ENCODE data around the gene TRAPPC2L.

The TRAPPC2L gene

DNA sequence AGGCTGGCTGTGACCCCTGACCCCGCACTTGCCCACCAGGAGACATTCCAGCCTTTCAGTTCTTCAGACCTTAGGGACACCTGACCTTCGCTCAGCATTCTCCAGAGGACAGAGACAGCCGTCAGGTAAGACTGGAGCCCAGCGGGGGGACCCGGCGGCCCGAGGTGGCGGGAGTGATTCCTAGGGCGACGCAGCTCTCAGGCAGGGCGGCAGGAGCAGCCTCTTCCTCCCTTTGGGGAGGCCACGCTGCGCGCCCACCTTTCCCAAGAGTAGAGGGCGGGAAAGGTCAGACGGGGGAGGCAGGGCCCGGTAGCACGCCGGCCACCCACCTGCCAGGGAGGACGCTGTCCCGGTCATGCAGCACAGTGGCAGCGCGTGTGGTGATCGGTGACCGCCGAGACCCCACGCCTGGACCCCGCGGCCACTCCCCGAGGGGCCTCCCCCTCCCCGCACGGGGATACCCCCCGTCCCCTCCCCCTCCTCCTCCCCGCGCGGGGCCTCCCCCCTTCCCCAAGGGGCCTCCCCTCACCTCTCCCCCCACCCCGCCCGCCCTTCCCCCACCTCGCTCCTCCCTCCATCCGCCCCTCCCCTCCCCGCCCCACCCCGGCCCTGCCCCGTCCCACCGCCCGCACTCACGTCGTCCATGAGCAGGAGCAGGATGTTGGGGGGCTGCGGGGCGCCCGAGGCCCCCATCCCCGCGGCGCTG is 652 bp upstream of the TRAPPC2L start:
- in situ Hi-C loops (cut with MboI; ENCODE audit: low sequenced_read_pairs), result no loop called here

DNA sequence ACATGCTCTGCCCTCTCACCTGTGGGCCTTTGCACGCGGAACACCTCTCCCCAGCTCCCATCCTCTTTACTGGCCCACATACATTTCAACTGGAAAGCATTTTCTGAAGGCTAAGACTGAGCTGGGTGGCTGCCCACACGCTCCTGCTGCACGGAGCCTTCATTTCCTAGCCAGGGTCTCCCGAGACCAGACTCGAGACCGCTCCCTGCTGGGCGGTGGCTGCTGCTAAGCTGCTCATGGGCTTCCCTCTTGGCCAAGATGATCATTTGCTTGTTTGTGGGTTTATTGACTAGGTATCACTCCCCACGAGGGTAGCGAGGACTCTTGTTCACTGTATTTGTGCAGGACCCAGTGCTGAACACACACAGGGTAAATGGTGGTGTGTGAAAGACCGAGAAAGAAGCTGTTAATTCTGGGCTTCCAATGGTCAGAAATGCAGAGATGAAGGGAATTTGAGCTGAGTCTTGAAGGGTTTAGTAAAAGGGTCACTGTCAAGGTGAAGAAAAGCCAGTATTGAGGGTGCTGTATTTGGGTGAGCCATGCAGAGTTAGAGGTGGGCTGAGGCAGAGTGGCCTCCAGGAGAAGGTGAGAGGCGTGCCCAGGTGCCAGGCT is 907 bp downstream of the TRAPPC2L start:
- in situ Hi-C loops (cut with MboI; ENCODE audit: low sequenced_read_pairs), result no loop called here

DNA sequence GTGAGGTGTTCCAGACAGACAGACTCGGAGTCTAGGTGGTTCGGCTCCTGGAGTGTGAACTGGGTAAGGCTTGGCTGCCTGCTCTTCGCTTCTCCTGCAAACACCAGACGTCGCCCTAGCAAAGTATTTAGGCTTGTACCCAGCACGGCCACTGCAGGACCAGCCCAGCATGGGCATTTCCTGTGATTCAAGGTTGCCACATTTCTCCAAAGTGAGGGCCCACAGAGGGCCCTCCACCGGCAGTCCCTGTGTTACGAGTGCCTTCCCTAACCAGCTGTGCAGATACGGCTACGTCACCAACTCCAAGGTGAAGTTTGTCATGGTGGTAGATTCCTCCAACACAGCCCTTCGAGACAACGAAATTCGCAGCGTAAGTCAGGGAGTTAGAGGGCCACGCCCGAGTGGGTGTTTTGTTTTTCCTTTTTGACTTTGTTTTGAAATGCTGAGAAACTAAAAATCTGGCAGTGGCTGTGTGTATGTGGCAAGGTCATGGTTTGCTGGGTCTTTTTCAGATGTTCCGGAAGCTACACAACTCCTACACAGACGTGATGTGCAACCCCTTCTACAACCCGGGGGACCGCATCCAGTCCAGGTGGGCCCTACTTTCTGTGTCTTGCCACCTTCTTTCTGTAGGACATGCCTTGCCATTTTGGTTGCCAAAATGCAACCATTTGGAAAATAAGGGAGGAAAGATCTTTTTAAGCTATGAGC is 2.6 kb downstream of the TRAPPC2L start:
- in situ Hi-C loops (cut with MboI; ENCODE audit: low sequenced_read_pairs), result no loop called here

DNA sequence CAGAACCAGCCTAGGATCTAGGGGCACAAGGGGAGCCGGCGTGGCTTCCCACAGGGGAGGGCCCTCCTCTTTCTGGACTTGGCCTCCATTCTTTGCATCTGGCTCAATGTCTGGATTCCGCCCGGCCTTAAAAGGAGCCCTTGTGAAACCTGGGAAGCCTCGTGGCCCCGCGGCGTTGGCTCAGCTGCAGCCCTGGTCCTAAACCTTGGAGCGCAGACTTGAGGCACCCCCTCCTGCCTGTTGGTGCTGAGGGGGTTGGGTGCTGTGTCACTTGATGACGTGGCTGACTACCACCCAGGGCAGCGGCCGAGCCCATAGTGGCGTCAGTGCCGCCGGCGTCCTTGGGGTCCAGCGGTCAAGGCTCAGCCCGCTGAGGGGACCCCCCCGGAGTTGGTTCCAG is 4.4 kb downstream of the TRAPPC2L start:
- in situ Hi-C loops (cut with MboI; ENCODE audit: low sequenced_read_pairs), result no loop called here

DNA sequence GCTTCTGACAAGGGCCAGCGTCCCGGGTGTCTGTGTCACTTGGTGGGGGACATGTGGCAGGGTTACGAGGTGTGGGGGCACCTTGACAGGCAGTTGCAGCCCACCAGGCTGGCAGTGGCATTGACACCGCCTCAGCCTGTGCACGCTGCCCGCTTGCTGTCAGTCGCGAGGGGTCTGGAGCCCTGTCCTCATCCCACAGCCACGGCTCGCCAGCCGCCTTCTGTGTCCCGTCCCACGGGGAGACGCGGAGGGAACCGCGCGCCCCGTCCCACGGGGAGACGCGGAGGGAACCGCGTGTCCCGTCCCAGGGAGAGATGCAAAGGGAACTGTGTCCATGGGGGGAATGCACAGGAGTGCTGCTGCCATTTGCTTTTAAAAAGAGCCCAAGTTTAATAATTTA is 6.0 kb downstream of the TRAPPC2L start:
- in situ Hi-C loops (cut with MboI; ENCODE audit: low sequenced_read_pairs), result no loop called here

DNA sequence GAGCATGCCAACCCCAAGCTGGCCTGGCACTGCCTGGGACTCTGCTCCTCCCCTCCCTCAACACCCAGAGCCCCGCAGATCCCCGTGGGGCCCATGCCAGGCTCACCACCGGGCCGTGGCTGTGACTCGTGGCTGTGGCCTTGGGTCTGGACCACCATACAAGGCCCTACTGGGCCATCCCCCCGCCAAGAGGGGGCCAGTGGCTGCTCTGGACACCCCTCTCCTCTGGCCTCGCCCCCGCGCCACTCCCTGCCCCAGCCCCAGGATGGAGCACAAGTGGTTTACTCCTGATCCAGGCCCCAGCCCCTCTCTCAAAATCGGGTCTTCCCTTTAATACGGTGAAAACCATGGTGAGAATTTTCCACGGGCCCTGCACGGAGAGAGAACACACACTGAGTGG is 6.5 kb downstream of the TRAPPC2L start:
- in situ Hi-C loops (cut with MboI; ENCODE audit: low sequenced_read_pairs), result no loop called here

DNA sequence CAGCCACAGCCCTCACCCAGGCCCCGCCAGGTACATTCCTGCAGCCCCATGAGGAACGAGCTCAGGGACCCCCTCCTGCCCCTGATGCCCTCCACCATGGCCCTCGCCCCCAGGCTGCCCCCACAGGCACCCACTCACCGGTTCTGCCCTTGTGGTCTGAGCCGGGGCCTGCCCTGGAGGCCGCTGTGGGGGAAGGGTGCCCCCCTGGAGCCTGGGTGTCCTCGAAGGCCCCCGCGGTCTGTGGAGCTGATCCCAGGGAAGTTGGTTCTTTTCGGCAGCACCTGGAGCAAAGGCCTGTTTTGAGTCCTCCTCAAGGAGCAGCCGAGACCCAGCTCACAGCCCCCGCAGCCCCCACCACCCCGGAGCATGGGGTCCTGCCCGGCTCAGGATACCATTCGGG is 7.2 kb downstream of the TRAPPC2L start:
- in situ Hi-C loops (cut with MboI; ENCODE audit: low sequenced_read_pairs), result no loop called here

DNA sequence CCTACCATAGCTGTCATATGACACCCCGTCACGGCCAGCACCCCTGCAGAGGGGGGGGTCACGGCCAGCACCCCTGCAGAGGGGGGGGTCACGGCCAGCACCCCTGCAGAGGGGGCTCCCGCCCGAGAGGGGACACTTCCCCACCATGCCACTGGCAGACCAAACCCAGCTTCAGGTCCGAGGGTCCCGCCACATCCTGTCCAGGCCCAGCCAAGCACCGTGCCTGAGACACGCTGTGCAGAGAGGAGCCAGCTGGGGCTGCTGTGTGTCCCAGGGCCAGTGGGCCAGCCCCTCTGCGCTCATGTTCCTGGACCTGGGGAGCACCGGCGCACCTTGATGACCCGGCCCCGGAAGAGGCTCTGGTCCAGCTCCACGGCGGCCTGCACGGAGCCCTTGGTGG is 7.6 kb downstream of the TRAPPC2L start:
- in situ Hi-C loops (cut with MboI; ENCODE audit: low sequenced_read_pairs), result no loop called here

DNA sequence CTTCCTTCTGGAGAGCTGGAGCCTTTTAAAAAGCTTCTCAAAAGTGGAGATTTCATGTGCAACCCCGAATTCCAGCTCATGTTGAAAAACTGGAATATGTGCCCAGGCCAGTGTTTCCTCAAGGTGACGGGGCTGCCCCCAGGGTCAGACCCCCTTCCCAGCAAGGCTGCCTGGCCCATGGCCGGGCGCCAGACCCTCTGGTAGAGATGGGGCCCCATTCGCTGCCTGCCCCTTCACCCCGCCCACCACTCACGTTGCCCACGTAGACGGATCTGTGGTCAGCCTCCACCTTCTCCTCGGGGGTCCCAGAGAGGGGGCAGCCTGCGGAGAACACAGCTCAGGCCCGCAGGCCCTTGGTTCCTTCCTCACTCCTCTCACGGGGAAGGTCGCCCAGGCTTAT is 8.4 kb downstream of the TRAPPC2L start:
- in situ Hi-C loops (cut with MboI; ENCODE audit: low sequenced_read_pairs), result no loop called here

DNA sequence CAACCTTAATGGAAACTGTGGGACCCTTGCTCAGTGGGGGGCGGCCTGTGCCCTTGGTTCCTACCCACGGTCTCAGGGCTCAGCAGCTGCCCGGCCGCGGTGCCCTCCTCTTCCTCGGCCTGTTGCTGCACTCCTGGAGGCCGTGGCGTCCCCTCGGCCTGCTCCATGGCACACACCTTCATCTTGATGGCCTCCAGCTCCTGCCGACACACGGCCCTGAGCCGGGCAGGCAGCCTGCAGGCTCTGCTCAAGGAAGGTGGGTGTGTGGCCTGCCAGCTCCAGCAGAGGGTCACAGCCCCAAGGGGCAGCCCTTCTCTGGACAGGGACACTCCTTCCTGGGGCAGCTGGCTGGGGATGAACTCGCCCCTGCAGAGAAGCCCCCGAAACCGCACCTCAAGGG is 8.8 kb downstream of the TRAPPC2L start:
- in situ Hi-C loops (cut with MboI; ENCODE audit: low sequenced_read_pairs), result no loop called here

DNA sequence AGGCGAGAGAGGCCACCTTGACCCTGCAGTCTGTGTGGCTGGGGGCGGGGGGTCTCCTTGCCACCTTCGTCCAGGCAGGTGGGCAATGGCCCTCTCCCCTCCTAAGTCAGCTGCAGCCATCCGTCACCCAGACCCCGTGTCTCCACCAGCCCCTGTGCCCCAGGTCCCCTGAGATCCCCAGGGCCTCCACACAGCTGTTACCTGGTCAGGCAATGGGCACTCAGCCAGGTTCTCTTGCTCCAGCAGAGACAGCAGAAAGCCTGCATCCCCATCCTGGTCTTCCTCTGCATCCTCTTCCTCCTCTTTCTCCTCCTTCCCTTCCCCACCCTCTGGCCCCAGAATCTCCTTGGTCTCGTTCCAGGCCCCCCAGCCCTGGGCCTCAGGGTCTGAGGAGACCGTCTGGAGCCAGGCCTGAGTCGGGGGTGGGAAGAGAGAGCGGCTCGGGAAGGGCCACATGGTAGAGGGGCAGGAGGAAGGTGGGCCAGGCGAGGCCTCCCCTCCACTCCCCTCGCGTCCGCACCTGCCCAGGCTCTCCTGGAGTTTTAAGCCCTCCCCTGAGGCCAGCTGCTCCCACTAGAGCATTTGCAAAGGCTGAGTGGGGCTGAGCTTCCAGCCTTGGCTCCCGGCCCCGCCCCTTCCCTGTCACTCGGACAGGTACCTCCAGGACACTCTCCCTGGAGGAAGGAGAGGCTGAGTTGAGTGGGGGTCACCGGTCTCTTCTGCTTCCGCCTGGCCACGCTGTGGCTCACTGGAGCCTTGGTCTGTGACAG is 9.4 kb downstream of the TRAPPC2L start, which contains the start of gene PABPN1L:
Gene PABPN1L (minus strand): TSS at position 510 of the 770 bp plus-strand sequence. CDS start 54 bp downstream, at position 456.
- in situ Hi-C loops (cut with MboI; ENCODE audit: low sequenced_read_pairs), result no loop called here

DNA sequence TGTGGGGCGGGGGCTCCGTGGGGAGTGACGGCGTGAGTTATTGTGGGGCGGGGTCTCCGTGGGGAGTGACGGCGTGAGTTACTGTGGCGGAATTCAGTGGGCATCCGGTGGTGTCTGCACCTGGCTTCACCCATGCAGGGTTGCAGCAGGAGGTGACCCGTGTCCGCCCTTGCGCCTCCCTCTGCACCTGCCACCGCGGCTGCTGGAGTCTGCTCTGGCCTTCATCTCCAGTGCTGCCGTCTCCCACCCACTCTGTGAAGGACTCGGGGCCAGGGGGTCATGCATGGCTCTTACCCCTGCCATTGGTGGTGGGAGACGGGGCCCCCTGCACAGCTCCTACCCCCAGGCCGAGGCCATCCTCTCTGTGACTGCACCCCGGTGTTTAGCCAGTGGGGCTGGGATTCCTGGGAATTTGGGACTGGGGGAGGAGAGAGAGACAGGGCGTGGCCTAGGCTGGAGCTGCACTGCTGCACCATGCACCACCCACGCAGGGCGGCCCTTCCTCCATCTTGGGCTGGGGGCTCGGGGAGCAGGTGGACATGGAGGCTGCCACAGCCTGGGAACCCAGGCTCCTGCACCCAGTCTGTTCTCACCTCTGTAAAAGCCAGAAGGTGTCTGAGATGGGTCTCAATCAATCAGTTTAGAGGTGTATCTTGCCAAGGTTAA is 10.8 kb downstream of the TRAPPC2L start:
- in situ Hi-C loops (cut with MboI; ENCODE audit: low sequenced_read_pairs), result no loop called here

DNA sequence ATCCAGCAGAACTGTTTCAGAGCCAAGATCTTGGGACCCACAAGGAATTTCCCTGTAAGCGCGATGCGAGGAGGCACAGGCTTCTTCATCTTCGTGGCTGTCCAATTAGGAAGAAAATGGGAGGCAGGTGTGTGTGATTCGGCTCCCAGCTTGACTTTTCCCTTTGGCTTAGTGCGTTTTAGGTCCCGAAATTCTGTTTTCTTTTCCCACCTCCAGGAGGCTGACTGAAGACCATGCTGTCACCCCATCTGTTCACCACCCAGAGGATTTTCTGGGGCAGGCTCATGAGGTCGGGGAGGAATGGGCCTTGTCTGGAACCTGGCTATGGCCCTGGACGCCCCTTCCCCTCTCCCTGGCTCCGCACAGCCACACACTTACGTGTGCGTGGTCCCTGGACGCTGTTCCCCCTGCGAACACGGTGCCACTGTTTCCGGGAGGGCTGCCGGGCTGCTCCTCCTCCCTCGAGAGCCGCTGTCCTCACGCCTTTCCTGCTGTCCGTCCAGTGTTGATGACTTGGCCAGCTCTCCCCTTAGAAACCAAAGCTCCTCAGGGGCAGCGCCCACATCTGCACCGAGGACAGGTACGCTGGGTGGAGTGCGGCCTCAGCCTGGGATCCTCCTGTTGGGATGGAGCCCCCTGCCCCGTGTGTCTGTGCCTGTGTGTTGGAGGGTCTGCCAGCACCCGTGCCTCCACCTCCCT is 12.2 kb downstream of the TRAPPC2L start:
- in situ Hi-C loops (cut with MboI; ENCODE audit: low sequenced_read_pairs), result no loop called here

DNA sequence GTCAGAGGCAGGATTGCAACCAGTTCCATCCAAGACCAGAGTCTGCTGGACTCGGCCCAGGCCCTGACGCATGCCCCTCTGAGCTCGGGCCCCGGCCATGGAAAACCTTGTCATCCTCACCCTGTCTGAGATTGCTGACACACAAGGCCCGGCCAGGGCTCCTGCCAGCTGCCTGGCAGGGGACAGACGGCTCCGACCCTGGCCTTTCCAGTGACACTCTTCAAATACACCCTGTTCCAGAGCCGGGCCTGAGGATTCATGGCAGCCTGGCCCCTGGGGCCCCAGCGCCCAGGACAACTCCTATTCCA is 12.7 kb downstream of the TRAPPC2L start:
- in situ Hi-C loops (cut with MboI; ENCODE audit: low sequenced_read_pairs), result no loop called here

DNA sequence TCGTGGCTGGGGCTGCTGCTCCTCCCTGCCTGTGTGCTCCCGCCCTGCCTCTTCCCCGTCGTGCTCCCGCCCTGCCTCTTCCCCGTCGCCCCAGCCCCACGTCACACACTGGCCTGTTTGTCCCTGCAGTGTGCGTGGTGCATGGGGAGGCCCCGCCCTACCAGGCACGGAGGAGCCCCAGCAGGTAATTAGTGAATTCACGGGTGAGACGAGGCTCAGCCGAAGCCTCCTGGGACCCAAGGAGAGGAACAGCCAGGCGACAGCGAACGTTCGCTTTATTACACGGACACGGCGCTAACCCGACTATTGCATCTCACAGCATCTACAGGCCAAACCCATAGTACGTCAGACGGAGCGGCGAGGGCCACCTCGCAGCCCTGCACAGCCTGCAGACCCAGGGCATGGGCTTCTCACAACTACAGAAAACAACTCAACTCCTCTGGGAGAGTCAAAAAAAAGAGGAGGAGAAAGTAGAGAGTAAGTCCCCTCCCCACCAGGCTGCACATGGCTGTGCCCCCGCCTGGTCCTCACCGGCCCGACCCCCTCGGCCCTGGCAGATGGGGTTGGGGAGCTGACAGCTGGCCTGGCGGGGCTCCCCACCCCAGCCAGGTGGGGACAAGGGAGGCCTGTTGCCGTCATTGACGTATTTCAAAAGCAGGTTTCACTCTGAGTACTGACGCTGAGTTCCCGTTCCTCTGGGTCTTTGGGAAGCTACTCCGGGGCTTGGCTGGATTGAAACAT is 13.9 kb downstream of the TRAPPC2L start:
- in situ Hi-C loops (cut with MboI; ENCODE audit: low sequenced_read_pairs), result no loop called here

DNA sequence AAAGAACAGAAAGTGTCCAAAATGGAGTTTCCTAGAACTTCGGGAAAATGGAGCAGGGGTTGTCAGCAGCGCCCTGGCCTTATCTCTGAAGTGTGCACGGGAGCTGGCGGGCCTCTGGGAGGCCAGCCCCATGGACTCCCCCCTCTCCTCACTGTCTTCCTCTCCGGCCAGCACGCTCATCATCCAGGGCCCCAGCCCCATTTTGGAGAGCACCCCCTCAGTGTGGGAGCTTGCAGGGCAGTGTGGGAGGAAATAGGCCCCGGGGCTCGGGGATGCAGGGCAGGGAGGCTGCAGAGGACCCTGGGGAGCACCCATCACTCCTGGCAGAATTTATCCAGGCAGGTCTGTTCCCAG is 14.4 kb downstream of the TRAPPC2L start:
- in situ Hi-C loops (cut with MboI; ENCODE audit: low sequenced_read_pairs), result no loop called here

DNA sequence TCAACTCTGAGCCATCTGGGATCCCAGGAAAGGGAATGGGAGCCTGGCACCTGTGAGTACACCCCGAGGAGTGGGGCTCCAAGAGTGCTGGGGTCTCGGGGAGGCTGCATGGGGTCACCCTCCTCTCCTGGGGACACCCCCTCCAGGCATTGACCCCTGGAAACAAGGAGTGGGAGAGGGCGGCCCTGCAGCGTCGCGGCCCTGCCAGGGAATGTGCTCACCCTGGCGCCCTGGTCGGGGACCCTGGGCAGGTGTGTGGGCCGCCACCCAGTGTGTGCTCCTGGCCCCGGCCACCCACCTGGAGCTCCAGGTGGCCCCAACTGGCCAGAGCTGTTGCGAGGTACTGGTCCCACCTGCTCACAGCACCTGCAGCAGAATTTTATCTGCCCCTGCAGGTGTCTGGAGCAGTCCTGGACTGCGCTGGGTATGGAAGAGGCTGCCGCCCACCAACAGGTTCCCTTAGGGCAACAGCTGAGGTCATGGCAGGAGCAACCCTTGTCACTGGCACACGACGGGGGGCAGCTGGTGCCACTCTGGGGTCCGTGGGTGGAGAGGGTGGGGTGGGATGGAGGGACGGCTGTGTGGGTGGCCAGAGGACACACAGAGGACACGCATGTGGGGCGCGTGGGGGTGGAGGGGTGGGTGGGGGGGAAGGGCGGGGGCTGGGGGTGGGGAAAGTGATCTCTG is 14.9 kb downstream of the TRAPPC2L start:
- in situ Hi-C loops (cut with MboI; ENCODE audit: low sequenced_read_pairs), result no loop called here

DNA sequence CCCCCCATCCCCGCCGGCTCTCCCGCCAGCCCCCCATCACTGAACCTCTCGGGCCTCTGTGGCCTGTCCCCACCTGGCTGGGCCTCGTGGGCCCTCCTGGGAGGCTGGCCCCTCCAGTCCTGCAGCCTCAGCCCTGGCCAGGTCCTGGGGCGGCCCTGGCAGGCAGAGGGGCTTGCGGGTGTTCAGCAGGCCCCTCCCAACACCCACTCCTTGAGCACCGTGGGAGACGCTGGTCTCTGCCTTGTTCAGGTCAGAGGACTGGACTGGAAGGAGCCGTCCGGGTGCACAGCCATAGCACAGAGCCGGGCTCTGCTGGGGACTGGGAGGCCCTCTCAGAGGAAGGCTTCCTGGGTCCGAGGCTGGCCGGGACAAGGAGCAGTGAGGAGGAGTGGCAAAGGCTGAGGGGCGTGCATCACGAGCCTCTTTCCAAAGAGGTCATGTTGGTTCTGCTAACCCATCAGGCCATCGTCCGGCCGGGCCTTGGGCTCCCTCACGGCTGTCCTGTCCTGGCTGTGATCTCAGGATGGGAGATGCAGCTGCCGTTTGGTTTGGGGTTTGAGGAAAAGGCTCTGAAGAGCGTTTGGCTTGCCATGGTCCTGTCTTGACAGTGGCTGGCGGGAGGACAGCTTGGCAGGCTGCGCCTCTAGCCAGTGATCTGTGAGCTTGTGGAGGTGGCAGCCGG is 15.9 kb downstream of the TRAPPC2L start:
- in situ Hi-C loops (cut with MboI; ENCODE audit: low sequenced_read_pairs), result no loop called here
